GM21825 (cell line): Measurements from ENCODE around the gene MEPE.

ENCODE experiments used
- ATAC-seq: cut with Tn5 transposase; IDR thresholded peaks from one replicate; pipeline ENCODE4 v1.9.1; 2021; ENCODE audit warnings: mild to moderate bottlenecking, moderate library complexity; ENCODE audit not compliant: unreplicated experiment

MEPE gene

DNA sequence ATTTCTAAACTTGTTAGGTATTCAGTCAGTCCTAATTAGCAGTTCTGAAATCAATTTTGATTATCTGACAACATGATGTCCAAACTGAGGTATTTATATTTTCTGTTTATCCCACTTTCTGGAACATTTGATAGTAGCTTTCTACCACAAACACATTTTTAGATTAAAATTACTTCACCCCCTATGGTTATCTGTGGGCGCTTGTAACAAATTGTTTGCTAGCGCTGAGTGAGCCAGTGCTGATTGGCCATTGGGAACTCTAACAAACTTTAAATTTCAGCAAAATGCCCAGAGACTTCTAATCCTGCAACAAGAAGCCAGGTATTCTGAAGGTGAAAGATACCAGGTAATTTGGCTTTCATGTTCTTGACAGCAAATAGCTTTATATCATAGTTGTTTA, at the start of gene MEPE:
TSS of gene MEPE (plus strand) at position 301 of the 400 bp plus-strand sequence. CDS start 1,746 bp downstream, outside the sequence.
- no peak for ATAC-seq

- no peak for ATAC-seq
Measured at GRCh38 chr4:87783781-87784180, 49.0 kb upstream of the MEPE start.

GRCh38 chr4:87785731-87786509, 46.8 kb upstream of the MEPE start:
- ATAC-seq = no peak

DNA sequence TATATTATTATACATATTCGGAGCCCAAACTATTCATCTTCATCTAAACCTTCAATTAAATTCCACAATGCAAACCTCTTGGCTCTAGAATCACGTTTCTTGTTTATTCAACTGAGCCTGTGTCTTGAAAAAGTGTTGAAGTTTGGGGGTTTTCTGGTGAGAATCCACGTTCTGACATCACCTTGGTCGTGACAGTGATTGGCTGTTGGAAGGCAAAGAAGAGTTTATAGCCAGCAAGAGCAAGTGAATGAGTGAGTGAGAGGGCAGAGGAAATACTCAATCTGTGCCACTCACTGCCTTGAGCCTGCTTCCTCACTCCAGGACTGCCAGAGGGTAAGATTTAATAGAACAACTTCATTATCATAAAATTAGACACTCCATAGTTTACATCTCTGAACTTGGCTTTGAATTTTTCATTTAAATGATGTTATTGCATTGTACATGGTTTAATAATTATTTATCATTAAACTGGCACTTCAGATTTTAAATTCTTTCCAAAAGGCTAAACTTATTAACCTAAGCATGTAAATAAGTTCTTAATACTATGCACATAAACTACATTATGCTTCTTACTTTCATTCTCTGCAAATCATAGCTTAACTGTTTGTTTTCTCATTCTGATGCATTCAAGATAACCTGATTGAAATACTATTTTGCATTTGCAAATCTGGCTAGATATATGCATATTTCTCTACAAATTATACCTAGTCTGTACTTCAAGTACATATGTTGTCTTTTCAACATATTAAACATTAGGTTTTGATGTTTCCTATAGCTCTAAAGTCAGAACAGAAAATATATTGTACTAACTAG, 33.3 kb upstream of the MEPE start, which contains the start of gene IBSP:
TSS of gene IBSP (plus strand) at position 254 of the 813 bp plus-strand sequence. CDS start 2,808 bp downstream, outside the sequence.
- no peak for ATAC-seq

GRCh38 chr4:87802858-87803257, 29.9 kb upstream of the MEPE start:
- ATAC-seq = no peak

- no peak for ATAC-seq
Measured at GRCh38 chr4:87803421-87803820, 29.3 kb upstream of the MEPE start.

- no peak for ATAC-seq
Measured at GRCh38 chr4:87804871-87805270, 27.9 kb upstream of the MEPE start.

GRCh38 chr4:87805971-87806370, 26.8 kb upstream of the MEPE start:
- ATAC-seq = no peak

- no peak for ATAC-seq
Measured at GRCh38 chr4:87806520-87806919, 26.2 kb upstream of the MEPE start.

- no peak for ATAC-seq
Measured at GRCh38 chr4:87807402-87807801, 25.4 kb upstream of the MEPE start.

DNA sequence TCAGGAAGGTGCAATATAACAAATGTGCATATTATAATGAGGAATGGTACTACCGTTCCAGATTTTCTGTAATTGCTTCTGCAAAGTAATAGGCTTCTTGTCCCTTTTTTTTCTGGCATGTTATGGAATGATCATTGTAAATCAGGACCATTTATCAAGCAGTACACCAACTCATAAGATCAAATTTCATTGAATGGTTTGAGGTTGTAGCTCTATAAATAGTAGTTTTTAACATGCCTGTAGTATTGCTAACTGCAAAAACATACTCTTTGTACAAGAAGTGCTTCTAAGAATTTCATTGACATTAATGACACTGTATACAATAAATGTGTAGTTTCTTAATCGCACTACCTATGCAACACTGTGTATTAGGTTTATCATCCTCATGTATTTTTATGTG, 20.8 kb upstream of the MEPE start:
- ATAC-seq = no peak

DNA sequence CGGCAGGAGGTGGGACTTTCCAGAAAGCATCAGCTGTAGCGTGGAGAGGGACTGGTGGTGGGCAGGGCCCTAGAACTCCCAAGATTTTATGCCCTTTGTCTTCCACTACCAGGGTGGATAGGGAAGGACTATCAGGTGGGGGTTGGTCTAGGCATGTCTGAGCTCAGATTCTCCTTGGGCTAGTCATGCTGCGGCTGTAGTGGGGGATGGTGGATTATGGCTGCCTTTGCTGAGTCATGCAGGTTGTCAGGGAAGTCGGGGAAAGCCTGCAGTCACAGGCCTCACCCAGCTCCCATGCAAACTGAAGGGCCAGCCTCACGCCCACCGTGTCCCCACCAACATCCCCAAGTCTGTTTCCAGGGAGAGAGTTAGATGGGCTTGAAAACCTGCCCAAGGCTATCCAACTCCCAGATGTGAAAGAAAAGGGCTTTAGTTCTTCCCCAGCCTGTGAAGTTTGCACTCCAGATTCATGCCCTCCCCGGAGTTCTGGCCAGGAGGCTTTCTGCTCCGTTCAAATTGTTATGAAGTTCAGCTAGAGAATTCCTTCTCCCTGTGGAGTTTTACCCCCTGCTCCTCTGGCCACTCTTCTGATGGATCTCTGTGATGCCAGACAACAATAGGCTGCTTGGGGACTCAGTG, 13.4 kb upstream of the MEPE start:
- ATAC-seq = no peak

GRCh38 chr4:87823200-87823599, 9.6 kb upstream of the MEPE start:
- no peak for ATAC-seq

DNA sequence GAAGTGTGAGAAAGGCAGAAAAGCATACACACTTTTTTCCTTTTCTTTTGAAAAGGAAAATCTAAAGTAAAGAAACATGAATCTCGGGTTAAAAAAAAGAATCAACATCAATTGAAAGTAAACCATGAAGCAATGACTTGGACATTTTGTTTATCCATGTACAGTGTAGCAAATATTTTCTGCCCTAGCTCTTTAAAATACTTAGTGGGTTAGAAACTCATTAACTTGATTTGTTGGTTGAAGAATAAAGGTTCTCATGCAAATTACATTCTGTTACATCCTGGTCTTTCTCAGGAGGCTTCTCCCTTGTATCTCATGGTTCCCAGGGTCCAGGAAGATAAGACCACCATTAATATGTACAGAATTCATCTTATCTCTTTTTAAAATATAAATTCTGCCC, 9.0 kb upstream of the MEPE start:
- no peak for ATAC-seq

GRCh38 chr4:87824352-87824751, 8.4 kb upstream of the MEPE start:
- ATAC-seq = no peak

GRCh38 chr4:87834401-87834800, 1.6 kb downstream of the MEPE start:
- ATAC-seq = no peak

- ATAC-seq = no peak
Measured at GRCh38 chr4:87835197-87835596, 2.4 kb downstream of the MEPE start.

DNA sequence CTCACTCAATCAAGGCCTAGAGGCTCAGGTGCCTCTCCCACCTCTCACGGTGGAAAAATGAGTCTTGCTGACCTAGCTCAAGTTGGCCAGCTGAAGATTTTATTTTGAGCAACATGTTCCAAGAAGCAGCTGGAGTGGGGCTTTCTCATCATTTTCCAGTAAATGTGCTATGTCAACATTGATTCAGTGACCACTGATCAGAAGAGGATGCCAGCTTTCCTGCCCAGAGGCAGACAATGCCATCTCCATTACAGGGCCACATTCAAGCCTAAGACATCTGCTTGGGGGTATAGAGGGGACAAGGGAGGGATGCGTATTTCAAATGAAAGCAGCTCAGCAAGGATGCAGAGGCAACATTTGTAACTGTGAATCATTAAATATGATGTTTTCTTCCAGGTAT, 3.0 kb downstream of the MEPE start:
- ATAC-seq = no peak

DNA sequence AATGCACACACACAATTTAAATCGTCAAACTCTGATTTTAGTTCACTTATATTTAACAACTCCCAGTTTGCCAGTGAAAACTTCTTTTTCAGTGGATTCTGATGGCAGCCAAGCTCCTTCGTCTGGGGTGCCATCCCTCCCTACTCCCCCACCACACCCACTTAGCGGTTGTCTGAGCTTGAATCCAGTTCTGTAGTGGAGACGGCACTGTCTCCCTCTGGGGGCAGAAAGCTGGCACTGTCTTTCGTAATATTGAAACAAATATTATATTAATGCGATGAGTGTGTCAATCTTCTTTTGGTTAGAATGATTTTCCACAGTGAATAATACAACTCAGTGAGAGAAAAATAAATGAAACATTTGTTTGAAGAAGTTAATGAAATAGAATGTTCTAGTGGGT, 5.4 kb downstream of the MEPE start:
- ATAC-seq = no peak

- ATAC-seq = no peak
Measured at GRCh38 chr4:87838890-87839591, 6.3 kb downstream of the MEPE start.

DNA sequence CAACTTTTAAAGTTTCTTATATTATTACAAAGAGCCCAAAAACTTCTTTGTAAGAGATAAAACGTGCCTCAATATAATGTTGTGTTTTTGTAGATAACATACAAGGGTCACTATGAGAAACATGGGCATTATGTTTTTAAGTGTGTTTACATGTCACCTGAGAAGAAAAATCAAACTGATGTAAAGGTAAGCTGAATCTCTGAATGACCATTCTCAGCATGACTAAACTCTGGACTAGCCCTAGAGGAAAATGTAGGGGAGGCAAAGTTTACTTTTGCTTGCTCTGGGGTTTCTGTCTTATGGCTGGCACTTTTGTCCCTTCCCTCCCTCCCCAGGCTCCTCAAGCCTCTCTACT, 6.8 kb downstream of the MEPE start:
- no peak for ATAC-seq
